Neural progenitor cell (in vitro differentiated cells): ENCODE results near the gene TNFRSF25.
"Not testable (repeated sequence)": the region's sequence is repeated elsewhere in the genome, so short reads cannot be mapped to it uniquely, and the experiment has no call there.

Source experiments
- CTCF ChIP-seq: fragments of 200-600 bp; sonication (generic); IDR thresholded peaks from 2 replicates; pipeline ENCODE4 v1.5.1; 2017; ENCODE audit warnings: antibody characterized with exemption, mild to moderate bottlenecking
- EZH2phosphoT487 ChIP-seq: fragments of 200-600 bp; sonication (generic); IDR thresholded peaks from 2 replicates; pipeline ENCODE4 v1.6.1; 2017; ENCODE audit warnings: antibody characterized with exemption

DNA sequence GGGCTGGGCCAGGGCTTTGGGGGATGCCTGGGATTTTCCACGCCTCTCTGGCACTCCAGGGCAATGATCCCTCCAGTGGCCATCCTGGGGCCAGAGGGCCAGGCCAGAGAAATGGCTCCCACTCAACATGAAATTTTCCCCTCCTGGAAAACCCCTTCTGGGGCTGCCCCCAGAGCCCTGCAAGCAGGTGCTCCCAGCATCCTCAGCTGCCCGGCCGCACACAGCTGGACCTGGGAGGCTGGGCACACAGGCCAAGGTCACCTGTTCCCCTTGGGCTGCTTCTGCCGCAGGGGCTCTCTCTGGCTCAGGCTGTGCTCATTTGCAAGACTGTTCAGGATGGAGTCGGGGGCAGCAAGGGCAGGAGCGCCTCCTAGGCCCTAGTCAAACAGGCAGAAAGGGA, 37.5 kb downstream of the TNFRSF25 start:
- TF ChIP-seq CTCF, EZH2phosphoT487: not testable (repeated sequence)
